GM10266 (cell line): ENCODE measurements around the gene NECTIN2.

Experiments used
- DNase-seq: peaks from one replicate; pipeline ENCODE4 v3.0.0; 2012; ENCODE audit errors: extremely low spot score
- TF ChIP-seq, protein P1 (sequence below): IDR thresholded peaks from 2 replicates; pipeline ENCODE4 v1.5.1; 2012; ENCODE audit warnings: mild to moderate bottlenecking, low read depth; ENCODE audit not compliant: control insufficient read depth, insufficient read depth; ENCODE audit errors: missing control alignments

Gene NECTIN2

DNA sequence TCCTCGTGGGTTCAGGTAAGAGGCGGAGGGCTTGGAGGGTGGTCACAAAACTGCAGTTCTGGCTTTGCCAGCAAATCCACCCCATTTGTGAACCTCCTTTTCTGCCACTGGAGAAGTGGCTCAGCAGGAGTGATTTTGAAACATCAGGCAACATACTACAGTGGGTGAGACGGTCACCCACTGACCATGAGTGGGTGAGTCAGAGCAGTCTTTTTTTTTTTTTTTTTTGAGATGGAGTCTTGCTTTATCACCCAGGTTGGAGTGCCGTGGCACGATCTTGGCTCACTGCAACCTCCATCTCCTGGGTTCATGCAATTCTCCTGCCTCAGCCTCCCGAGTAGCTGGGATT, 47.9 kb downstream of the NECTIN2 start:
- no peak for DNase-seq
- TF ChIP-seq, protein P1, sequence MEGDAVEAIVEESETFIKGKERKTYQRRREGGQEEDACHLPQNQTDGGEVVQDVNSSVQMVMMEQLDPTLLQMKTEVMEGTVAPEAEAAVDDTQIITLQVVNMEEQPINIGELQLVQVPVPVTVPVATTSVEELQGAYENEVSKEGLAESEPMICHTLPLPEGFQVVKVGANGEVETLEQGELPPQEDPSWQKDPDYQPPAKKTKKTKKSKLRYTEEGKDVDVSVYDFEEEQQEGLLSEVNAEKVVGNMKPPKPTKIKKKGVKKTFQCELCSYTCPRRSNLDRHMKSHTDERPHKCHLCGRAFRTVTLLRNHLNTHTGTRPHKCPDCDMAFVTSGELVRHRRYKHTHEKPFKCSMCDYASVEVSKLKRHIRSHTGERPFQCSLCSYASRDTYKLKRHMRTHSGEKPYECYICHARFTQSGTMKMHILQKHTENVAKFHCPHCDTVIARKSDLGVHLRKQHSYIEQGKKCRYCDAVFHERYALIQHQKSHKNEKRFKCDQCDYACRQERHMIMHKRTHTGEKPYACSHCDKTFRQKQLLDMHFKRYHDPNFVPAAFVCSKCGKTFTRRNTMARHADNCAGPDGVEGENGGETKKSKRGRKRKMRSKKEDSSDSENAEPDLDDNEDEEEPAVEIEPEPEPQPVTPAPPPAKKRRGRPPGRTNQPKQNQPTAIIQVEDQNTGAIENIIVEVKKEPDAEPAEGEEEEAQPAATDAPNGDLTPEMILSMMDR = no peak

DNA sequence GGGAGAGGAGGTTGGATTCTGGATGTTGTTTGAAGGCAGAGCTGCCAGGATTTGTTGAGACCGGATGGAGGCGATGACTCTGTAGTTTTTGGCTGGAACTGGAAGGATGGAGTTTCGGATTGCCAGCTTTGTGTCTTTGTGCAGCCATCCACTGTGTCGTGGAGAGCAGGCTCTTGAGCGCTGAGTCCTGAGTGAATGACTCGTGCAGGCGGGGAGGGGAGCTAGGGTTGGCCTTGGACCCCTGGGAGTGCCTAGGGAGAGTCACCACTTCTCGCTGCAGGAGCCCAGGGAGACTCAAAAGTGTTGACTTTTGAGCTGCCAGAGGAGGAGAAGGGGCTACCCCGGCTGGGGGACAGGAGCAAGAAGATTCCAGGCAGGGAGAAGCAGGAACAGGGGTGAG, 48.8 kb downstream of the NECTIN2 start:
- no peak for DNase-seq
- TF ChIP-seq, protein P1 = no peak

DNA sequence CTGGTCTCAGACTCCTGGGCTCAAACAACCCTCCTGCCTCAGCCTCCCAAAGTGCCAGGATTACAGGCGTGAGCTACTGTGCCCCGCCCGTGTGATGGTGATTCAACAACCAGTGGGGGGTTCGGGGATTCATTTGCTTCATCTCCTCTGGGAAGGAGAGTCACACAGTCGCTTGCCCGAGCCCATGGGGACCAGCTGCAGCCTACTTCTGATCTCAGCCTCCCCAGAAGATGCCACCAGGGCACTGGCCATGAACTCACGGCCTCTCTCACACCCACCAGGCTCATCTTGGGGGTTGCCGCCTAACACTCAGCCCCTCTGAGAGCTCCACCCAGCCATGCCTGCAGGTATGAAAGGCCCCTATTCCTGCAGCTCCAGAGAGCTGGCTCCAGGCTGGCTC, 51.7 kb downstream of the NECTIN2 start:
- TF ChIP-seq, protein P1 = no peak
- DNase-seq = no peak

DNA sequence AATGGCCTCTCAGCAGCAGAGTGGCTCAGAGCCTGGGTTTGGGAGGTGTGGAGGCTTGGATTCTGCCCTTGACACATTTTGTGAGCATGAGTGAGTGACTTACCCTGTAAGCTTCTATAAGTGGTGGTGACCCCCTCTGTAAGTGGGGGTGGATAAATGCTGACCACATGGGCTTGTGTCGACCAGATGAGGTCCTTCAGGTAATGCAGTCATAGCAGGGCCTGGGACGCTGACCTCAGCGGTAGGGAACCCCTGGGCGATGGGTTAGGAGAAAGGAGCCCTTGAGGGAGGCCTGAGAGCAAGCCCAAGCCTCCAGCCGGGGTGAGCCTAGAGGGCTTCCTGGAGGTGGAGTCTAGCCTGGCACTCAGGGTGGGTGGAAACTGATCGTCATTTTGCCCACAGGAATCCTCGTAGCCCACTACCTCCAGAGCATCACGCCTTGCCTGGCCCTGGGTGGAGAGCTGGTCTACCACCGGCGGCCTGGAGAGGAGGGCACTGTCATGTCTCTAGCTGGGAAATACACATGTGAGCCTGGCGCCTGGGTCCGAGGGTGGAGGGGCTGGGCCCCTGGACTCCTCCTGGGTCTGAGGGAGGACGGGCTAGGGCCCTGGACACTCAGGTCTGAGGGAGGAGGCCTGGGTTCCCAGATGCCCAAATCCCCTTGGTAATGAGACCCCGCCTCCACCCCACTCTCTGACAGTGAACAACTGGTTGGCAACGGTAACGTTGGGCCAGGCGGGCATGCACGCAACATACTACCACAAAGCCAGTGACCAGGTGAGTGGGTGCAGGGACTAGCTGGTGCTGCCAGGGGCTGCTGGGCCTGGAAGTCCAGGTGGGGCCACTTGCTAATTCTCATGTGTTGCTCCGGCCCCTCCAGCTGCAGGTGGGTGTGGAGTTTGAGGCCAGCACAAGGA, 54.5 kb downstream of the NECTIN2 start:
- TF ChIP-seq, protein P1 = no peak
- no peak for DNase-seq

DNA sequence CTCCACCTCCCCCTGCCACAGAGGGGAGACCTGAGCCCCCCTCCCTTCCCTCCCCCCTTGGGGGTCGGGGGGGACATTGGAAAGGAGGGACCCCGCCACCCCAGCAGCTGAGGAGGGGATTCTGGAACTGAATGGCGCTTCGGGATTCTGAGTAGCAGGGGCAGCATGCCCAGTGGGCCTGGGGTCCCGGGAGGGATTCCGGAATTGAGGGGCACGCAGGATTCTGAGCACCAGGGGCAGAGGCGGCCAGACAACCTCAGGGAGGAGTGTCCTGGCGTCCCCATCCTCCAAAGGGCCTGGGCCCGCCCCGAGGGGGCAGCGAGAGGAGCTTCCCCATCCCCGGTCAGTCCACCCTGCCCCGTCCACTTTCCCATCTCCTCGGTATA, 57.1 kb downstream of the NECTIN2 start:
- TF ChIP-seq, protein P1 = no peak
- no peak for DNase-seq

DNA sequence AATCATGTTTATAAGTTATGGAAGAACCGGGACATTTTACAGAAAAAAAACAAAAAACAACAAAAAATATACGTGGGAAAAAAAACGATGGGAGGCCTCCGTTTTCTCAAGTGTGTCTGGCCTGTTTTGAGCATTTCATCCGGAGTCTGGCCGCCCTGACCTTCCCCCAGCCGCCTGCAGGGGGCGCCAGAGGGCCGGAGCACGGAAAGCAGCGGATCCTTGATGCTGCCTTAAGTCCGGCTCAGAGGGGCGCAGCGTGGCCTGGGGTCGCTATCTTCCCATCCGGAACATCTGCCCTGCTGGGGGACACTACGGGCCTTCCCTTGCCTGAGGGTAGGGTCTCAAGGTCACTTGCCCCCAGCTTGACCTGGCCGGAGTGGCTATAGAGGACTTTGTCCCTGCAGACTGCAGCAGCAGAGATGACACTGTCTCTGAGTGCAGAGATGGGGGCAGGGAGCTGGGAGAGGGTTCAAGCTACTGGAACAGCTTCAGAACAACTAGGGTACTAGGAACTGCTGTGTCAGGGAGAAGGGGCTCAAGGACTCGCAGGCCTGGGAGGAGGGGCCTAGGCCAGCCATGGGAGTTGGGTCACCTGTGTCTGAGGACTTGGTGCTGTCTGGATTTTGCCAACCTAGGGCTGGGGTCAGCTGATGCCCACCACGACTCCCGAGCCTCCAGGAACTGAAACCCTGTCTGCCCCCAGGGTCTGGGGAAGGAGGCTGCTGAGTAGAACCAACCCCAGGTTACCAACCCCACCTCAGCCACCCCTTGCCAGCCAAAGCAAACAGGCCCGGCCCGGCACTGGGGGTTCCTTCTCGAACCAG, 57.7 kb downstream of the NECTIN2 start:
- peak; percentile 85 for DNase-seq
- TF ChIP-seq, protein P1 = peak; percentile 99
